Measurements from ENCODE around the gene OSMR. TPM values are rescaled to one million over a fixed set of nuclear protein-coding genes. Genes with fewer than 3 reads are reported as not detected.

Gene OSMR
- total RNA-seq, 1 donor from 2014 or later: 69.0 TPM

DNA sequence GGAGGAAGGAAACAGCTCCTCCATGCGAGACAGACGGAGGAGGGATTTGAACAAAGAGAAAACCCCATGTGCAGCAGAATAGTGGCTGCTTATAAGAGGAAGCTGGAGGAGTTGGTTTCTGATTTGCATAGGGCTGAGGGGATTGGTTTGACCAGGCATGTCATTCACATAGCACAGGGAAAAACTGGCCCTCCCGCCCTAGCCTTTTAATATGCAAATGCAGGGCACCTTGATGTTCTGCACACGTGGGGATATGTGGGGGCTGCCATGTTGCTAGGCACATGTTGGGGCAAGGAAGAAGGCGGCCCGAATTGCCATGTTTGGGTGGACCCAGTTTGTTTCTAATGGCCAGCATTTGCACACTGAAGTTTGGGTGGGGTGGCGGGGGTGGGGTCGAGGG lies 42.2 kb downstream of the OSMR start:
- intact Hi-C loops (cut with DNase I): no loop called here

DNA sequence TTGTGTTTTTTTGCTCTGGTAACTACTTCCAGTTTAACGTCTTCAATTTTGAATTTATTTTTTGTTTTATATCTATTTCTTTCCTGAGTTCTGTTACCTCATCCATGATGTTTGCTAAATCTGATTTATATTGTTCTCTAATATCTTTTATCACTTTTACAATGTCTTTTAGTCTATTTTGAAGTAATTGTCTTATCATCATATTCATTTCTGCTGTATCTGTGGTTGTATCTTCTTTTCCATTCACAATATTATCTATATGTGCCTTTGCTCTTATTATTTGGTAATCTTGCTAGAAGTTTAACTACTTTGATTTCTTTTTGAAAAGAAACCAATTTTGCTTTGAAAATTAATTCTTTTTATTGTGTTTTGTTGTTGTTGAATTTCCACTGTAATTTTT lies 43.6 kb downstream of the OSMR start:
- peaks cover 0 to 20% of the 10 kb centered on the region in 2 donors for H3K36me3 ChIP-seq
- DNase-seq (ENCODE audit: extremely low spot score in 2 of 2): no peak
- no peak overlapping the region for H3K27ac ChIP-seq
- no peak for TF ChIP-seq POLR2A (IDR thresholded peaks at IDR 0.05)
- H3K9me3 ChIP-seq: no peaks in the 10 kb centered on the region
- no peaks in the 10 kb centered on the region for H3K4me1 ChIP-seq
- intact Hi-C loops (cut with DNase I): no loop called here
- H3K27me3 ChIP-seq: no peaks in the 10 kb centered on the region
- H3K4me3 ChIP-seq: no peak overlapping the region

More for the DNA sequence above, 42.2 kb downstream of the OSMR start:
- Histone ChIP-seq H3K4me1 (no peaks in the 10 kb centered on the region), H3K9me3 (no peaks in the 10 kb centered on the region), H3K4me3 (no peak overlapping the region), H3K27me3 (no peaks in the 10 kb centered on the region), H3K36me3 (peaks cover 0 to 28% of the 10 kb centered on the region in 2 donors), H3K27ac (no peak overlapping the region)
- TF ChIP-seq POLR2A (IDR thresholded peaks at IDR 0.05) (no peak), CTCF (IDR thresholded peaks at IDR 0.05) (no peak), POLR2AphosphoS5 (IDR thresholded peaks at IDR 0.05; ENCODE audit: insufficient read depth in 1 of 2, low read depth in 1 of 2) (no peak)
- no peak for DNase-seq (ENCODE audit: extremely low spot score in 2 of 2)

DNA sequence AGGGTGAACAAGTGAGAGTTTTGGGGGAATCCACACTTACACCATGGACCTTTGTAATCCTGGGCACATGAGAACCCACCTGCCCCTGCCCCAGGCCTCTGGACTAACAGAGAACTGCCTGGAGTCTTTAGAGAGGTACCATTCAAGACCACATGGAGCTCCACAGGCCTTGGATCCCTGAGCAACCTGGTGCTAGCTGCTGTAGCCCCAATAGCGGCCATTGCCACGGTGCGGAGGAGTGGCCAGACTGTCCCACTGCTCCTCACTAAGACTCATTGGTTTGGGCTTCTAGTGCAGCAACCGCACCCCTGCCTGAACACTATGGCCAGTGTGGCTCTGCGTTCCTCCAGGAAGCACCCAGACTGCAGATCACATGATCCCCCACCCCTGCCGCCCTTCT lies 45.8 kb downstream of the OSMR start:
- TF ChIP-seq POLR2AphosphoS5 (IDR thresholded peaks at IDR 0.05; ENCODE audit: insufficient read depth in 1 of 2, low read depth in 1 of 2) (no peak), POLR2A (IDR thresholded peaks at IDR 0.05) (no peak), CTCF (IDR thresholded peaks at IDR 0.05) (no peak)
- H3K9me3 ChIP-seq: peaks cover 5% of the 10 kb centered on the region
- no peaks in the 10 kb centered on the region for H3K4me1 ChIP-seq
- no peak overlapping the region for H3K27ac ChIP-seq
- DNase-seq (ENCODE audit: extremely low spot score in 2 of 2): no peak
- no peaks in the 10 kb centered on the region for H3K27me3 ChIP-seq
- peaks cover 0 to 6% of the 10 kb centered on the region in 2 donors for H3K36me3 ChIP-seq
- H3K4me3 ChIP-seq: no peak overlapping the region
- intact Hi-C loops (cut with DNase I): no loop called here

DNA sequence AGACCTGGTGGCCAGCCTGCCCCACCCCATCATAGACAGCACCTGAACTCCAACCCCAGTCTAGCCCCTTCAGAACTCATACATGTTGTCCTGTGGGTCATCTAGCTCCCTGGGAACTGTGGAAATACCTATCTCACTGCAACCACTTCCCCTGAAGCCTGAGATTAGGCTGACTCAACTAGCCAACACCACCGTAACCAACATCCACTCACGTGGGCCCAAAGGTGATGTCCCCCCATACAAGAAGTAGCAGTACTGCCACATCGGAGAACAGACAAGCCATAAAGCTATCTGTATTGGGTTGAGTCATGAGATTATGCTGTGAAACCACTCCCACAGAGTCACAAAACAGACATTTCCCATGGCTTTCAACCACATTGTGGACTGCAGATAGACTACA lies 46.6 kb downstream of the OSMR start:
- intact Hi-C loops (cut with DNase I): no loop called here

GRCh38 chr5:38896760-38897159 lies 50.9 kb downstream of the OSMR start:
- H3K9me3 ChIP-seq: peaks cover 5% of the 10 kb centered on the region
- intact Hi-C loops (cut with DNase I): no loop called here
- H3K27me3 ChIP-seq: no peaks in the 10 kb centered on the region
- H3K27ac ChIP-seq: no peak overlapping the region
- no peak for DNase-seq (ENCODE audit: extremely low spot score in 2 of 2)
- no peak overlapping the region for H3K4me3 ChIP-seq
- no peaks in the 10 kb centered on the region for H3K4me1 ChIP-seq
- no peak for TF ChIP-seq POLR2AphosphoS5 (IDR thresholded peaks at IDR 0.05; ENCODE audit: insufficient read depth in 1 of 2, low read depth in 1 of 2)
- TF ChIP-seq CTCF (IDR thresholded peaks at IDR 0.05): no peak
- no peak for TF ChIP-seq POLR2A (IDR thresholded peaks at IDR 0.05)
- peaks cover 0 to 2% of the 10 kb centered on the region in 2 donors for H3K36me3 ChIP-seq

More for the DNA sequence above, 46.6 kb downstream of the OSMR start:
- Histone ChIP-seq H3K4me1 (no peaks in the 10 kb centered on the region), H3K9me3 (peaks cover 5% of the 10 kb centered on the region), H3K36me3 (peaks cover 0 to 6% of the 10 kb centered on the region in 2 donors), H3K4me3 (no peak overlapping the region), H3K27ac (no peak overlapping the region), H3K27me3 (no peaks in the 10 kb centered on the region)
- TF ChIP-seq POLR2AphosphoS5 (IDR thresholded peaks at IDR 0.05; ENCODE audit: insufficient read depth in 1 of 2, low read depth in 1 of 2) (no peak), POLR2A (IDR thresholded peaks at IDR 0.05) (no peak), CTCF (IDR thresholded peaks at IDR 0.05) (no peak)
- no peak for DNase-seq (ENCODE audit: extremely low spot score in 2 of 2)

Data from vagina (tissue), 2 donors.